Immature natural killer cell (primary cell): ENCODE results near the gene CERS1. TPM values are rescaled to one million over a fixed set of nuclear protein-coding genes. Genes with fewer than 3 reads are reported as not detected.

Experiments used
- DNase-seq, 3 donors: peaks; one replicate each; pipeline ENCODE4 v3.0.0; 2022; ENCODE audit warnings: mixed read lengths in 1 of 3
- H3K27ac Mint-ChIP-seq, 6 donors: one replicate each; pipeline ENCODE4 v1.8.0; 2020; ENCODE audit warnings: mixed read lengths in 6 of 6, mild to moderate bottlenecking in 5 of 6, inconsistent platforms in 4 of 6, moderate library complexity in 3 of 6
- H3K27me3 Mint-ChIP-seq, 3 donors: one replicate each; pipeline ENCODE4 v1.8.0; 2020 to 2021; ENCODE audit warnings: low read depth in 3 of 3, mild to moderate bottlenecking in 3 of 3, mixed read lengths in 3 of 3, moderate library complexity in 3 of 3, inconsistent platforms in 1 of 3
- H3K36me3 Mint-ChIP-seq, 3 donors: one replicate each; pipeline ENCODE4 v1.8.0; 2020; ENCODE audit warnings: mixed read lengths in 3 of 3, inconsistent platforms in 2 of 3, mild to moderate bottlenecking in 2 of 3
- H3K4me1 Mint-ChIP-seq, 2 donors: one replicate each; pipeline ENCODE4 v1.8.0; 2020; ENCODE audit warnings: inconsistent platforms in 2 of 2, mild to moderate bottlenecking in 2 of 2, mixed read lengths in 2 of 2, moderate library complexity in 1 of 2
- H3K4me3 Mint-ChIP-seq, 5 donors: one replicate each; pipeline ENCODE4 v1.8.0; 2020; ENCODE audit warnings: mild to moderate bottlenecking in 5 of 5, mixed read lengths in 5 of 5, inconsistent platforms in 3 of 5, moderate library complexity in 3 of 5
- H3K9me3 Mint-ChIP-seq, 6 donors: one replicate each; pipeline ENCODE4 v1.8.0; 2020; ENCODE audit warnings: mild to moderate bottlenecking in 6 of 6, mixed read lengths in 6 of 6, inconsistent platforms in 4 of 6, moderate library complexity in 3 of 6
- polyA plus RNA-seq, 3 donors: library from polyadenylated mRNA; unstranded; fragments of 300-500 nt; fragmentation: Illumina TruSeq; gene quantifications; one replicate each; pipeline ENCODE4 v1.2.3, GENCODE V29; 2021

The CERS1 gene
- polyA plus RNA-seq, 3 donors from 2014 or later = not detected

GRCh38 chr19:18846862-18847548, 49.0 kb downstream of the CERS1 start:
- peaks cover 4 to 13% (median 7%) of the 10 kb centered on the region in 3 donors for H3K27me3 Mint-ChIP-seq
- H3K4me3 Mint-ChIP-seq = peak overlapping the region in 2 of 5 donors; percentile 30 to 64

DNA sequence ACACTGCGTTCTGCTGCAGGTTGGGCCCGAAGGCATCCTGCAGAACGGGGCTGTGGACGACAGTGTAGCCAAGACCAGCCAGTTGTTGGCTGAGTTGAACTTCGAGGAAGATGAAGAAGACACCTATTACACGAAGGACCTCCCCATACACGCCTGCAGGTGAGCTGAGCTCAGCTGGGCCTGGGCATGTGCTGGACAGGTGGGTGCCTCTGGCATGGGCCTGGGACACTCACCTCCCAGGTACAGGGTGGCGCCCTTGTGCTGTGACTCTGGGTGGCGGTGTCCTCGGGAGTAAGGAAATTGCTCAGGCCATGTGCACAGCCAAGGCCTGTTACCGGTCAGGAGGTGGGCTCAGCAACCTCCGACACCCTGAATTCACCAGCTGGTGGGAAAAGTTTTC, 50.0 kb downstream of the CERS1 start:
- no peaks in the 10 kb centered on the region for H3K9me3 Mint-ChIP-seq
- peaks cover 0 to 2% (median 0%) of the 10 kb centered on the region in 3 donors for H3K36me3 Mint-ChIP-seq
- H3K4me1 Mint-ChIP-seq = peaks cover 78 to 92% of the 10 kb centered on the region in 2 donors
- H3K27ac Mint-ChIP-seq = peak overlapping the region in 2 of 6 donors; percentile 35 to 36
- DNase-seq = no peak
- H3K27me3 Mint-ChIP-seq = peaks cover 7 to 11% (median 7%) of the 10 kb centered on the region in 3 donors
- H3K4me3 Mint-ChIP-seq = no peak overlapping the region

More at GRCh38 chr19:18846862-18847548, 49.0 kb downstream of the CERS1 start:
- H3K9me3 Mint-ChIP-seq = no peaks in the 10 kb centered on the region
- peaks cover 69 to 82% of the 10 kb centered on the region in 2 donors for H3K4me1 Mint-ChIP-seq
- DNase-seq = peak; percentile 51 to 63 (median 60)
- peak overlapping the region; percentile 38 to 83 (median 66) for H3K27ac Mint-ChIP-seq
- peaks cover 0 to 5% (median 0%) of the 10 kb centered on the region in 3 donors for H3K36me3 Mint-ChIP-seq

DNA sequence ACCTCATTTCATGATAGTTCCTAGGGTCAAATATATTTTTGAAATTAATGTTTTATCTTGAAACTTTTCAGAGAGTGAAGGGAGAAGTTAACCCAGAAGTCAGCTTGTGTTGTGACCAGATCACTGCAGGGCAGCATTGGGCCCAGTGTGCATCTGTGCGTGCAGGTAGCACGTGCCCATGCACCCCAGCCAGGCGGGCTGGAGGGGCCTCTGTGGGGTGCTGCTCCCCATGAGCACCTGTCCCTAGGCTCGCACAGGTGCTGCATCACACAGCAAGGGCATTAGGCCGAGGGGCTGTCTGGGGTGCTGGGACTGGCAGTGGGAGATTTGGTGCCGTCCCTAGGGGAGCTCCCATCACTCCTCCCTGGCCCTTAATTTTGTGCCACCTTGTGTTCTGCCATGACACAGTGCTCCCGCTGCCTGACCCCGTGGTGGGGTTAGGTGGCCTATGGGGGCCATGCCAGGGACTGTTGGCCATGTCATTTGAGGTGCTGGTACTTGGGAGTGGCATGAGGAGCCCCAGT, 51.1 kb downstream of the CERS1 start:
- Mint-ChIP-seq H3K36me3 (no peaks in the 10 kb centered on the region), H3K27ac (peak overlapping the region in 2 of 6 donors; percentile 61 to 73), H3K4me1 (peaks cover 83 to 96% of the 10 kb centered on the region in 2 donors), H3K4me3 (peak overlapping the region in 1 of 5 donors; percentile 8), H3K27me3 (peaks cover 7 to 11% (median 7%) of the 10 kb centered on the region in 3 donors), H3K9me3 (no peaks in the 10 kb centered on the region)
- no peak for DNase-seq

- no peaks in the 10 kb centered on the region for H3K9me3 Mint-ChIP-seq
- peak overlapping the region; percentile 36 to 81 (median 62) for H3K27ac Mint-ChIP-seq
- peak overlapping the region; percentile 4 to 70 (median 51) for H3K4me3 Mint-ChIP-seq
- H3K36me3 Mint-ChIP-seq = no peaks in the 10 kb centered on the region
- peaks cover 83 to 94% of the 10 kb centered on the region in 2 donors for H3K4me1 Mint-ChIP-seq
- H3K27me3 Mint-ChIP-seq = peaks cover 6 to 11% (median 7%) of the 10 kb centered on the region in 3 donors
- DNase-seq = no peak
These were observed 52.0 kb downstream of the CERS1 start for GRCh38 chr19:18843960-18844359.

DNA sequence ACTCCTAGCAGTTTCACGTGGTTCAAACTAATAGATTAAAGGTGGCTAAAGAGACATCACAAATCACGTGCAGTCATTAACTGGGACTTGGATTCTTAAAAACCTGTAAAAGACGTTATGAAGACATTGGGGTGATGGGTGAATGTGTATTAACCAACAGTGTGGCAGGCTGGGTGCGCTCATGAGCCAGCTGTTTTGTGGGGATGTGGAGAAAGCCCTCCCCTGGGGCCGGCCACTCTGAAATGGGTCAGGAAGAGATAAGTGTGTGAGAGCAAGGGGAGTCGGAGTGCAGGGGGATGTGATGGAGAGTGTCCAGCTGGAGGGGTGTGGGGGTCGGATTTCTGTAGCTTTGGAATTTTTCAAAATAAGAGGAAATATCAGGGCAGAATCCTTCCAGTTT, 53.8 kb downstream of the CERS1 start:
- Mint-ChIP-seq H3K27me3 (peaks cover 6 to 11% (median 7%) of the 10 kb centered on the region in 3 donors), H3K27ac (peak overlapping the region; percentile 24 to 83 (median 70)), H3K9me3 (no peaks in the 10 kb centered on the region), H3K4me3 (peak overlapping the region in 4 of 5 donors; percentile 39 to 66 (median 42)), H3K36me3 (no peaks in the 10 kb centered on the region), H3K4me1 (peaks cover 87 to 91% of the 10 kb centered on the region in 2 donors)
- DNase-seq = no peak

DNA sequence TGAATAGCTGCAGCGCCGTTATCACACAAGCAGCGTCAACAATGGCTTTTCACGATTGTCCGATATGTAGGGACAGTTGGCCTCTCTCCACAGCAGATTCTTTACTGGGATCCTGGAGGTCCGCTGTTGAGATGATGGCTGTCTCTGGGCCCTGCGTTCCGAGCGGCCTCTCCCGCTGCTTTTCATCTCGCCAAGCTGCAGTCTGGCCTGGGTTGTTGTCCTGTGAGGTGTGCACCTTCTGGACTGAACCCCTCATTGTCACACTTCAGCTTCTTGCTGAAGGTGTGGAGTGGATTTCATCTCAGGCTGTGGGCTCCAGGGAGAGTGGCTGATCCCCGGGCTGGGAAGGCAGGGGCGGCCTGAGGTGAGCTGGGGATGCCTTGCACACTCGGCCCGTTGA, 54.6 kb downstream of the CERS1 start:
- Mint-ChIP-seq H3K4me1 (peaks cover 86 to 90% of the 10 kb centered on the region in 2 donors), H3K27me3 (peaks cover 4 to 9% (median 7%) of the 10 kb centered on the region in 3 donors), H3K27ac (peak overlapping the region in 2 of 6 donors; percentile 49 to 62), H3K4me3 (peak overlapping the region in 2 of 5 donors; percentile 39 to 44), H3K9me3 (no peaks in the 10 kb centered on the region), H3K36me3 (no peaks in the 10 kb centered on the region)
- DNase-seq = no peak

- peak overlapping the region in 4 of 5 donors; percentile 25 to 49 (median 28) for H3K4me3 Mint-ChIP-seq
- peaks cover 4 to 8% (median 7%) of the 10 kb centered on the region in 3 donors for H3K27me3 Mint-ChIP-seq
- DNase-seq = no peak
- no peaks in the 10 kb centered on the region for H3K36me3 Mint-ChIP-seq
- H3K4me1 Mint-ChIP-seq = peaks cover 86 to 90% of the 10 kb centered on the region in 2 donors
- H3K9me3 Mint-ChIP-seq = no peaks in the 10 kb centered on the region
- peak overlapping the region in 5 of 6 donors; percentile 62 to 75 (median 63) for H3K27ac Mint-ChIP-seq
These were observed 55.4 kb downstream of the CERS1 start for GRCh38 chr19:18840288-18841267.

DNA sequence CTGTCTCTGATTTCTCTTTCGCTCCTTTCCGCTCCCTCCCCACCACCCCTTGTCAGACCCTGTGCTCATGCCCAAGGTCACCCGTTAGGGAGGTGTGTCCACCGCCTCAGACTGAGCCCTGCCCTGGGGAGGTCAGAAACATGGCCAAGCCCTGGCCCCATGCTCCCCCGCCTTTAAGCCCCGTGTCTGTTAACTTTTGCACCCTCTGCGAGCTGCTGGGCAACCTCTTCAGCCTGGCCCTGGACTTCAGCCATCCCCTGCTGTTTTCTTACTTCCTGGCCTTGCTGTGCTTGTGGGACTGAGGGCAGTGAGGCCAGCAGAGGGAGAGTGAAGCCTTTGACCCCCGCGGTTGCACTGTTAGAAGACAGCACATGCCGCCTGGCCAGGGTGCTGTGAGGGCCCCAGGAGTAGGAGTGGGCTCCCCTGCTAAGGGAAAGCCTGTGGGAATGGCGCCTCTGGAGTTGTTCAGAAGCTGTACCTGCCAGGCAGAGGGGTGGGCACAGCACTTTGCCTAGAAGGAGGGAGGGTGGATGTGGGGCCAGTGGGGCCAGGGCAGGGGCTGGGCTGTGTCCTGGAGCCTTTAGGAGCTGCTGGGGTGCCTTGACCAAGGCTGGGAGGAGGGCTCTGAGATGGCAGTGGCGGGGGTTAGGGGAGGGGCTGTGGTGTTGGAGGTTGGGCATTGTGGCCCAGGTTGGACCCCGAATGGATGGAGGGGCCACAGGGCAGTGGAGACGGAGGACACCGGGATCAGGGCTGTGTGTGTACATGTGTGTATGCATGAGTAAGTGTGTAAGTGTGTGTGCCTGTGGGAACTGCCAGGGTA, 56.3 kb downstream of the CERS1 start:
- no peak for DNase-seq
- Mint-ChIP-seq H3K27ac (peak overlapping the region in 1 of 6 donors; percentile 29), H3K4me3 (peak overlapping the region in 2 of 5 donors; percentile 26 to 46), H3K4me1 (peaks cover 86 to 90% of the 10 kb centered on the region in 2 donors), H3K27me3 (peaks cover 4 to 7% (median 6%) of the 10 kb centered on the region in 3 donors), H3K9me3 (no peaks in the 10 kb centered on the region), H3K36me3 (peaks cover 0 to 5% (median 0%) of the 10 kb centered on the region in 3 donors)

DNA sequence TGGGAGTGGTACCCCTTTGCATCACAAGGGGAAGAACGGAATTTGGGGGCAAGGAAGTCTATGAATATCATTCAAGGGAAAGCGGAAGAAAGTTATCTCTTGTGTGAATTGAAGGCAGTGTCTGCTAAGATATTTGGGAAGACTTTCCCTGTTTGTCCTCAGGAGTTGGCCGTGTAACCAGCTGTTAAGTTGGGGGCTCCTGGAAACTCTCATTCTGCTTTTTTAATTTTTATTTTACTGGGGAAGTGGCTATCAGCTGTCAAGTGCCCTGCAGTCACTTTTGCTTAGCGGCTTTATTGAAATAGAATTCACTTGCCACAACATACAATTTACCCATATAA, 61.3 kb downstream of the CERS1 start:
- Mint-ChIP-seq H3K4me1 (peaks cover 67% of the 10 kb centered on the region in 2 donors), H3K9me3 (no peaks in the 10 kb centered on the region), H3K27me3 (peaks cover 0 to 5% (median 0%) of the 10 kb centered on the region in 3 donors), H3K27ac (peak overlapping the region; percentile 53 to 87 (median 79)), H3K4me3 (peak overlapping the region; percentile 91 to 95 (median 93)), H3K36me3 (peaks cover 0 to 17% (median 0%) of the 10 kb centered on the region in 3 donors)
- DNase-seq = no peak

GRCh38 chr19:18833849-18834643, 61.9 kb downstream of the CERS1 start:
- Mint-ChIP-seq H3K9me3 (no peaks in the 10 kb centered on the region), H3K36me3 (peaks cover 0 to 17% (median 0%) of the 10 kb centered on the region in 3 donors), H3K4me1 (peaks cover 61 to 62% of the 10 kb centered on the region in 2 donors), H3K27ac (peak overlapping the region; percentile 53 to 89 (median 83)), H3K4me3 (peak overlapping the region; percentile 91 to 95 (median 93)), H3K27me3 (peaks cover 0 to 5% (median under 1%) of the 10 kb centered on the region in 3 donors)
- no peak for DNase-seq

- Mint-ChIP-seq H3K9me3 (no peaks in the 10 kb centered on the region), H3K4me3 (peak overlapping the region; percentile 91 to 95 (median 93)), H3K4me1 (peaks cover 55% of the 10 kb centered on the region in 2 donors)
These were observed 62.8 kb downstream of the CERS1 start for GRCh38 chr19:18833141-18833476.

More at GRCh38 chr19:18833141-18833476, 62.8 kb downstream of the CERS1 start:
- Mint-ChIP-seq H3K27ac (peak overlapping the region; percentile 85 to 94 (median 92)), H3K27me3 (peaks cover 0 to 5% (median 5%) of the 10 kb centered on the region in 3 donors), H3K36me3 (peaks cover 0 to 17% (median 0%) of the 10 kb centered on the region in 3 donors)
- no peak for DNase-seq
